GM12891 (cell line): ENCODE measurements around the gene FIGNL2.

Experiments used
- POLR2A ChIP-seq: IDR thresholded peaks from 2 replicates; pipeline ENCODE4 v1.6.1; 2011; ENCODE audit warnings: low read depth, low read length, control low read depth
- POLR2AphosphoS5 ChIP-seq: IDR thresholded peaks from 2 replicates; pipeline ENCODE4 v1.6.1; 2011; ENCODE audit warnings: low read depth, low read length, control low read depth
- TAF1 ChIP-seq: IDR thresholded peaks from 2 replicates; pipeline ENCODE4 v1.6.1; 2011; ENCODE audit warnings: low read depth, low read length, control low read depth

DNA sequence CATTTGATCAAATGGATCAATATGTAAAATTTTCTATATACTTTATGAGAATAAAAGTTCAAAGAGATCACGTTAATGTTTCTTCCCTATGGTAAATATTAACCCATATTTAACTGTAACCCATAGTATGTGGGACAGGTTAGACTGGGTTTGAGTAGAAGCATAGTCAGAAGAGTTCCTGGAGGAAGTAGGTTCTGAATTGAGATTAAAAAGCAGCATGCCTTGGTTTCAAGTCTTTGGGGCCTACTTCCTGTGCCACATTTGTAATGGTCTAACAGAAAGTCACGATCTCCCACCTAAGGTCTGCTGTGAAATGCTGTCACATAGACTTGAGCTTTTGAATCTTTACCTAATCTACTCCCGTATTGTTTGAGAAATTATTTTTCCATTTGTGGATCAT, 63.8 kb downstream of the FIGNL2 start:
- TF ChIP-seq POLR2A, result no peak
- no peak for TF ChIP-seq TAF1
- no peak for TF ChIP-seq POLR2AphosphoS5
